Measurements from ENCODE around the gene CMC2.

The CMC2 gene

GRCh38 chr16:80997964-80998620 is 8.6 kb downstream of the CMC2 start:
- TF ChIP-seq ZBTB7A (IDR thresholded peaks at IDR 0.05; ENCODE audit: low read depth) (no peak), EGR1 (IDR thresholded peaks at IDR 0.05) (no peak), FOXM1 (IDR thresholded peaks at IDR 0.05; ENCODE audit: borderline replicate concordance, low read depth) (no peak), NFIC (IDR thresholded peaks at IDR 0.05) (no peak), REST (IDR thresholded peaks at IDR 0.05; ENCODE audit: low read depth) (no peak), TAF1 (IDR thresholded peaks at IDR 0.05; ENCODE audit: low read depth) (no peak), CREB1 (IDR thresholded peaks at IDR 0.05; ENCODE audit: low read depth) (no peak), TEAD4 (IDR thresholded peaks at IDR 0.05) (no peak)

- TF ChIP-seq RAD21 (IDR thresholded peaks at IDR 0.05; ENCODE audit: low read depth) (no peak), CREB1 (IDR thresholded peaks at IDR 0.05; ENCODE audit: low read depth) (no peak), TCF12 (IDR thresholded peaks at IDR 0.05; ENCODE audit: low read depth) (no peak), NFIC (IDR thresholded peaks at IDR 0.05) (no peak), TEAD4 (IDR thresholded peaks at IDR 0.05) (no peak), FOXM1 (IDR thresholded peaks at IDR 0.05; ENCODE audit: borderline replicate concordance, low read depth) (no peak), USF1 (IDR thresholded peaks at IDR 0.05) (no peak), TAF1 (IDR thresholded peaks at IDR 0.05; ENCODE audit: low read depth) (no peak), MAX (IDR thresholded peaks at IDR 0.05) (no peak), ZBTB7A (IDR thresholded peaks at IDR 0.05; ENCODE audit: low read depth) (no peak), REST (IDR thresholded peaks at IDR 0.05; ENCODE audit: low read depth) (no peak), CEBPB (IDR thresholded peaks at IDR 0.05) (no peak), YY1 (IDR thresholded peaks at IDR 0.05; ENCODE audit: low read depth) (no peak), EGR1 (IDR thresholded peaks at IDR 0.05) (no peak), EP300 (IDR thresholded peaks at IDR 0.05; ENCODE audit: borderline replicate concordance) (no peak)
Measured at GRCh38 chr16:80997139-80997798, 9.4 kb downstream of the CMC2 start.

GRCh38 chr16:80996688-80997138 is 10.0 kb downstream of the CMC2 start:
- TF ChIP-seq EP300 (IDR thresholded peaks at IDR 0.05; ENCODE audit: borderline replicate concordance), result no peak
- no peak for TF ChIP-seq USF1 (IDR thresholded peaks at IDR 0.05)
- no peak for TF ChIP-seq FOXM1 (IDR thresholded peaks at IDR 0.05; ENCODE audit: borderline replicate concordance, low read depth)

GRCh38 chr16:80994451-80994850 is 12.2 kb downstream of the CMC2 start:
- TF ChIP-seq CREB1 (IDR thresholded peaks at IDR 0.05; ENCODE audit: low read depth) (no peak), TEAD4 (IDR thresholded peaks at IDR 0.05) (no peak), TCF12 (IDR thresholded peaks at IDR 0.05; ENCODE audit: low read depth) (no peak), YY1 (IDR thresholded peaks at IDR 0.05; ENCODE audit: low read depth) (no peak), REST (IDR thresholded peaks at IDR 0.05; ENCODE audit: low read depth) (no peak), MAX (IDR thresholded peaks at IDR 0.05) (no peak), NFIC (IDR thresholded peaks at IDR 0.05) (no peak), EGR1 (IDR thresholded peaks at IDR 0.05) (no peak), RAD21 (IDR thresholded peaks at IDR 0.05; ENCODE audit: low read depth) (no peak), EP300 (IDR thresholded peaks at IDR 0.05; ENCODE audit: borderline replicate concordance) (no peak), CEBPB (IDR thresholded peaks at IDR 0.05) (no peak), ZBTB7A (IDR thresholded peaks at IDR 0.05; ENCODE audit: low read depth) (no peak), FOXM1 (IDR thresholded peaks at IDR 0.05; ENCODE audit: borderline replicate concordance, low read depth) (no peak), TAF1 (IDR thresholded peaks at IDR 0.05; ENCODE audit: low read depth) (no peak), USF1 (IDR thresholded peaks at IDR 0.05) (no peak)

Measured in Ishikawa (cell line).